Colonic mucosa (tissue), 4 donors: Measurements from ENCODE around the gene TESK2. TPM values are rescaled to one million over a fixed set of nuclear protein-coding genes. Genes with fewer than 3 reads are reported as not detected.

Experiments
- DNase-seq: peaks from one replicate; pipeline ENCODE4 v3.0.0-alpha.2; 2020
- H3K27ac ChIP-seq: fragments of 200-600 bp; one replicate; pipeline ENCODE4 v1.8.0; 2021
- H3K27me3 ChIP-seq: fragments of 200-600 bp; one replicate; pipeline ENCODE4 v1.8.0; 2021
- H3K36me3 ChIP-seq: fragments of 200-600 bp; one replicate; pipeline ENCODE4 v1.8.0; 2021
- H3K4me1 ChIP-seq: fragments of 200-600 bp; one replicate; pipeline ENCODE4 v1.8.0; 2021; ENCODE audit warnings: mild to moderate bottlenecking
- H3K4me3 ChIP-seq: fragments of 200-600 bp; one replicate; pipeline ENCODE4 v1.8.0; 2021
- H3K9ac ChIP-seq, 2 donors: one replicate each; pipeline ENCODE4 v1.7.0; 2013; ENCODE audit warnings: control low read depth in 2 of 2, low read depth in 2 of 2, low read length in 2 of 2
- H3K9me3 ChIP-seq: fragments of 200-600 bp; one replicate; pipeline ENCODE4 v1.8.0; 2021
- CTCF ChIP-seq: fragments of 200-600 bp; IDR thresholded peaks from one replicate; pipeline ENCODE4 v1.8.0; 2022; ENCODE audit warnings: antibody characterized with exemption, mild to moderate bottlenecking
- intact Hi-C: fragments of 100-400 bp; cut with DNase I; formaldehyde crosslinking; loops from one replicate; pipeline ENCODE4 v1.14.1; 2022
- total RNA-seq, 2 donors: library from RNA; stranded (reverse); fragmentation: NEBNext Ultra II Directional in 1 of 2; extraction: Animal tissue kit (Norgen Biotek cat#: 25700) in 1 of 2; gene quantifications; one replicate each; pipeline ENCODE4 v1.2.1, GENCODE V29; 2021
- donor health status: healthy.
- donor health status: DM: no; HTN: no; CAD: no.
- donor health status: DM: no; HTN: no; CAD: no.

TESK2 gene
- total RNA-seq, 2 donors from 2014 or later = 11.3 to 15.3 TPM

GRCh38 chr1:45326627-45327623 is 164.0 kb downstream of the TESK2 start, which contains the start of gene HPDL:
Gene HPDL, plus strand, starts transcription at chr1:45326895. Its CDS starts 254 bp downstream, at chr1:45327149.
- Histone ChIP-seq H3K9ac (peak within 1 kb of the TSS; percentile 77 to 79), H3K36me3 (no peaks in the 10 kb centered on the region), H3K27me3 (no peaks in the 10 kb centered on the region), H3K4me1 (peaks cover 13% of the 10 kb centered on the region), H3K27ac (no peak within 1 kb of the TSS), H3K9me3 (no peaks in the 10 kb centered on the region), H3K4me3 (peak within 1 kb of the TSS; percentile 66)
- peak; percentile 84 for DNase-seq
- no peak for TF ChIP-seq CTCF
- intact Hi-C loops = no loop called here

DNA sequence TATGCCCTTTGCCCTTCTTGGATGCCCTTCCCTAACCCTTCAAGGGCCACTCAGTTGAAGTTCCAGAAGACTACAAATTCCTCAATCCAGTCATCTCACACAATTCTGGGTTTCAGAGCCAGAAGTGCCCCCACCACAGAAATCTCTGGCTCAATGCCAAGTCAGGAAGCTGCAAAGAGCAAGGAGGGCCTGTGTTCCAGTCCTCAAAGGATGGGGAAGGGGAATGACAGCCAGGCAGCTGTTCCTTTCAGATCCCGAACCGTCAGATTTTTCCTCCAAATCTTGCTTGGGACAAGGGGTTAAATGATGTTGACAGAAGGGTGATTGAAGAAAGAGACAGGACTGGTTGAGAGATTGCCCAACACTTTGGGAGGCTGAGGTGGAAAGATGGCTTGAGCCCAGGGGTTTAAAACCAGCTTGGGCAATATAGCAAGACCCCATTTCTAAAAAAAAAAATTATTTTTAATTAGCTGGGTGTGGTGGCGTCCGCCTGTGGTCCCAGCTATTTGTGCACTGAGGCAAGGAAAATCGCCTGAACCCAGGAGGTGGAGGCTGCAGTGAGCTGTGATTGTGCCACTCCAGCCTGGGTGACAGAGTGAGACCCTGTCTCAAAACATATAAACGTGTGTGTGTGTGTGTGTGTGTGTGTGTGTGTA is 165.0 kb downstream of the TESK2 start:
- no peaks in the 10 kb centered on the region for H3K9me3 ChIP-seq
- intact Hi-C loops = no loop called here
- no peak overlapping the region for H3K27ac ChIP-seq
- H3K4me1 ChIP-seq = peaks cover 13% of the 10 kb centered on the region
- no peaks in the 10 kb centered on the region for H3K27me3 ChIP-seq
- DNase-seq = no peak
- peak overlapping the region; percentile 66 for H3K4me3 ChIP-seq
- no peaks in the 10 kb centered on the region for H3K36me3 ChIP-seq
- H3K9ac ChIP-seq = peak overlapping the region in 1 of 2 donors; percentile 77
- TF ChIP-seq CTCF = no peak

GRCh38 chr1:45322486-45323040 is 168.4 kb downstream of the TESK2 start:
- intact Hi-C loops = no loop called here
- no peak overlapping the region for H3K27ac ChIP-seq
- no peak overlapping the region for H3K4me3 ChIP-seq
- TF ChIP-seq CTCF = no peak
- H3K9ac ChIP-seq = no peak overlapping the region
- H3K27me3 ChIP-seq = no peaks in the 10 kb centered on the region
- H3K4me1 ChIP-seq = peaks cover 7% of the 10 kb centered on the region
- H3K9me3 ChIP-seq = no peaks in the 10 kb centered on the region
- H3K36me3 ChIP-seq = no peaks in the 10 kb centered on the region
- DNase-seq = no peak

- no peak overlapping the region for H3K27ac ChIP-seq
- no peak overlapping the region for H3K9ac ChIP-seq
- intact Hi-C loops = no loop called here
- no peak overlapping the region for H3K4me3 ChIP-seq
- H3K27me3 ChIP-seq = no peaks in the 10 kb centered on the region
- no peaks in the 10 kb centered on the region for H3K36me3 ChIP-seq
- H3K9me3 ChIP-seq = no peaks in the 10 kb centered on the region
- DNase-seq = no peak
- TF ChIP-seq CTCF = no peak
- H3K4me1 ChIP-seq = no peaks in the 10 kb centered on the region
These were observed 169.5 kb downstream of the TESK2 start for GRCh38 chr1:45321444-45321843.

DNA sequence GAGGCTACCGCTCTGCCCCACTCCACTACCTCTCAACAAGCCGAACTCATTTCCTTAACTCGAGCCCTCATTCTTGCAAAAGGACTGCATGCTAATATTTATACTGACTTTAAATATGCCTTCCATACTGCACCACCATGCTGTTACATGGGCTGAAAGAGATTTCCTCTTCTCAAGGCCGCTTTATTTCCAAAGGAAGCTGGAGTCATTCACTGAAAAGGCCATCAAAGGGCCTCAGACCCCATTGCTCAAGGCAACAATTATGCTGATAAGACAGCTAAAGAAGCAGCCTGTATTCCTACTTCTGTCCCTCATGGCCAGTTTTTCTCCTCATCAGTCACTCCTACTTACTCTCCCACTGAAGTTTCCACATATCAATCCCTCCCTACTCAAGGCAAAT is 171.2 kb downstream of the TESK2 start:
- Histone ChIP-seq H3K36me3 (no peaks in the 10 kb centered on the region), H3K4me3 (no peak overlapping the region), H3K27me3 (no peaks in the 10 kb centered on the region), H3K9me3 (no peaks in the 10 kb centered on the region), H3K27ac (no peak overlapping the region), H3K4me1 (no peaks in the 10 kb centered on the region), H3K9ac (no peak overlapping the region)
- intact Hi-C loops = no loop called here
- TF ChIP-seq CTCF = no peak
- DNase-seq = no peak
